Upper lobe of left lung (tissue), 4 donors: ENCODE data around the gene DSCAM.

ENCODE experiments used
- POLR2A ChIP-seq, 4 donors: fragments of 450-650 bp; IDR thresholded peaks; one replicate each; pipeline ENCODE4 v1.5.1; 2016 to 2017; ENCODE audit warnings: antibody characterized with exemption in 4 of 4, mild to moderate bottlenecking in 2 of 4
- TF ChIP-seq, protein P1 (sequence below), 6 experiments: fragments of 450-650 bp in 4 of 6; fragments of 200-600 bp in 2 of 6; sonication (generic) in 2 of 6; IDR thresholded peaks; one replicate each; pipeline ENCODE4 v1.5.1; 2016 to 2019; ENCODE audit warnings: antibody characterized with exemption in 6 of 6

DNA sequence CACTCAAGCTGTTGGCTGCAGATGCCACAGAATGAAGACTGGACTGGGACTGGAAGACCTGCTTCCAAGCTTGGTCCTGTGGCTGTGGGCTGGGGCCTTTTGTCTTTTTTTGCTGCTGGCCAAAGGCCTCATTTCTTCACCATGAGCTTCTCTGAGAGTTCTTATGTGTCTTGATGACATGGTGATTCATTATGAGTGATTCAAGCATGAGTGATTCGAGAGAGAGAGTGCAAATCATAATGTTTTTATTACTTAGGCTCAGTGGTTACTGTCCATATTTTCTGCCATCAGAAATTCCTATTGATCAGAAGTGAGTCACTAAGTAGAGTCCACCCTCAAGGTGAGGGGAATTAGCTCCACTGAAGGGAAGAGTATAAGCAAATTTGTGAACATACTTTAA, 885.7 kb downstream of the DSCAM start:
- TF ChIP-seq, protein P1, sequence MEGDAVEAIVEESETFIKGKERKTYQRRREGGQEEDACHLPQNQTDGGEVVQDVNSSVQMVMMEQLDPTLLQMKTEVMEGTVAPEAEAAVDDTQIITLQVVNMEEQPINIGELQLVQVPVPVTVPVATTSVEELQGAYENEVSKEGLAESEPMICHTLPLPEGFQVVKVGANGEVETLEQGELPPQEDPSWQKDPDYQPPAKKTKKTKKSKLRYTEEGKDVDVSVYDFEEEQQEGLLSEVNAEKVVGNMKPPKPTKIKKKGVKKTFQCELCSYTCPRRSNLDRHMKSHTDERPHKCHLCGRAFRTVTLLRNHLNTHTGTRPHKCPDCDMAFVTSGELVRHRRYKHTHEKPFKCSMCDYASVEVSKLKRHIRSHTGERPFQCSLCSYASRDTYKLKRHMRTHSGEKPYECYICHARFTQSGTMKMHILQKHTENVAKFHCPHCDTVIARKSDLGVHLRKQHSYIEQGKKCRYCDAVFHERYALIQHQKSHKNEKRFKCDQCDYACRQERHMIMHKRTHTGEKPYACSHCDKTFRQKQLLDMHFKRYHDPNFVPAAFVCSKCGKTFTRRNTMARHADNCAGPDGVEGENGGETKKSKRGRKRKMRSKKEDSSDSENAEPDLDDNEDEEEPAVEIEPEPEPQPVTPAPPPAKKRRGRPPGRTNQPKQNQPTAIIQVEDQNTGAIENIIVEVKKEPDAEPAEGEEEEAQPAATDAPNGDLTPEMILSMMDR (IDR thresholded peaks at IDR 0.05) = no peak
- no peak for TF ChIP-seq POLR2A (IDR thresholded peaks at IDR 0.05)
